Lower leg skin (tissue), 3 donors: ENCODE data around the gene EYS.

Experiments
- CTCF ChIP-seq, 3 donors: fragments of 450-650 bp; IDR thresholded peaks; one replicate each; pipeline ENCODE4 v1.5.1; 2016; ENCODE audit warnings: antibody characterized with exemption in 3 of 3, mild to moderate bottlenecking in 3 of 3, moderate library complexity in 2 of 3
- POLR2A ChIP-seq, 2 donors: fragments of 450-650 bp; IDR thresholded peaks; one replicate each; pipeline ENCODE4 v1.6.1; 2016 to 2017; ENCODE audit warnings: antibody characterized with exemption in 2 of 2, mild to moderate bottlenecking in 1 of 2, moderate library complexity in 1 of 2

- TF ChIP-seq CTCF (IDR thresholded peaks at IDR 0.05) (no peak), POLR2A (IDR thresholded peaks at IDR 0.05) (no peak)
Observed at GRCh38 chr6:65248101-65248610, 458.9 kb downstream of the EYS start.
